H54 (cell line): ENCODE data around the gene IMMP2L.
A peak's percentile ranks its signal among the peaks of the same experiment; 100 is the strongest.

Experiments
- DNase-seq: peaks from one replicate; pipeline ENCODE4 v3.0.0; 2011; ENCODE audit warnings: low spot score, mixed read lengths; ENCODE audit not compliant: insufficient read length
- FAIRE-seq: peaks from 3 replicates; lab custom pipeline; 2011; peaks lifted over from hg19 to GRCh38; lab: Jason Lieb, UNC
- POLR2A ChIP-seq: IDR thresholded peaks from 2 replicates; pipeline ENCODE4 v1.6.1; 2011; ENCODE audit warnings: low read depth, mild to moderate bottlenecking, low read length

Gene IMMP2L

GRCh38 chr7:111571720-111572119 is 9.4 kb upstream of the IMMP2L start:
- FAIRE-seq: no peak
- no peak for TF ChIP-seq POLR2A
- DNase-seq: no peak

GRCh38 chr7:111568870-111569462 is 6.7 kb upstream of the IMMP2L start:
- TF ChIP-seq POLR2A: no peak
- FAIRE-seq: no peak

GRCh38 chr7:111568419-111568818 is 6.1 kb upstream of the IMMP2L start:
- TF ChIP-seq POLR2A: no peak
- FAIRE-seq: no peak
- no peak for DNase-seq

More at GRCh38 chr7:111568870-111569462, 6.7 kb upstream of the IMMP2L start:
- DNase-seq: no peak

GRCh38 chr7:111564078-111564477 is 1.8 kb upstream of the IMMP2L start:
- no peak for FAIRE-seq
- DNase-seq: no peak
- TF ChIP-seq POLR2A: no peak

- TF ChIP-seq POLR2A: no peak
- FAIRE-seq (no peak), DNase-seq (no peak)
These were observed 713 bp downstream of the IMMP2L start for GRCh38 chr7:111561654-111561903.

GRCh38 chr7:111560773-111561653 is 1.3 kb downstream of the IMMP2L start:
- no peak for DNase-seq
- no peak for TF ChIP-seq POLR2A
- no peak for FAIRE-seq

- TF ChIP-seq POLR2A: no peak
- FAIRE-seq (no peak), DNase-seq (no peak)
These were observed 3.3 kb downstream of the IMMP2L start for GRCh38 chr7:111558991-111559390.

- TF ChIP-seq POLR2A: no peak
- DNase-seq (no peak), FAIRE-seq (no peak)
These were observed 5.3 kb downstream of the IMMP2L start for GRCh38 chr7:111556977-111557376.

GRCh38 chr7:111554086-111554485 is 8.2 kb downstream of the IMMP2L start:
- TF ChIP-seq POLR2A: no peak
- DNase-seq (no peak), FAIRE-seq (no peak)

- no peak for FAIRE-seq
- no peak for DNase-seq
- TF ChIP-seq POLR2A: no peak
These were observed 21.2 kb downstream of the IMMP2L start for GRCh38 chr7:111541067-111541466.

- TF ChIP-seq POLR2A: no peak
- FAIRE-seq (no peak), DNase-seq (no peak)
These were observed 22.0 kb downstream of the IMMP2L start for GRCh38 chr7:111540199-111540815.

- no peak for FAIRE-seq
- DNase-seq: no peak
- no peak for TF ChIP-seq POLR2A
These were observed 25.2 kb downstream of the IMMP2L start for GRCh38 chr7:111537134-111537533.

GRCh38 chr7:111535142-111535870 is 27.0 kb downstream of the IMMP2L start:
- FAIRE-seq (no peak), DNase-seq (no peak)
- no peak for TF ChIP-seq POLR2A

- FAIRE-seq (no peak), DNase-seq (no peak)
These were observed 29.7 kb downstream of the IMMP2L start for GRCh38 chr7:111532625-111533024.

GRCh38 chr7:111531993-111532392 is 30.3 kb downstream of the IMMP2L start:
- FAIRE-seq: peak; percentile 20
- TF ChIP-seq POLR2A: no peak
- DNase-seq: no peak

More at GRCh38 chr7:111532625-111533024, 29.7 kb downstream of the IMMP2L start:
- TF ChIP-seq POLR2A: no peak
